Activated CD4-positive, alpha-beta memory T cell treated with anti-CD3 and anti-CD28 coated beads for 36 hours (primary cell): ENCODE data around the gene CSRNP3. TPM values are rescaled to one million over a fixed set of nuclear protein-coding genes. Genes with fewer than 3 reads are reported as not detected.

Source experiments
- CTCF ChIA-PET: fragments of 350-600 bp; sonication (Branson Sonifier 250); formaldehyde crosslinking; loops from one replicate; lab custom pipeline; 2021; ENCODE audit warnings: antibody characterized with exemption, inconsistent platforms; lab: Charles Lee
- POLR2A ChIA-PET: fragments of 350-600 bp; sonication (Branson Sonifier 250); formaldehyde crosslinking; loops from one replicate; lab custom pipeline; 2021; ENCODE audit warnings: antibody characterized with exemption; lab: Charles Lee
- DNase-seq: peaks from one replicate; pipeline ENCODE4 v3.0.0-alpha.2; 2020
- H3K27ac Mint-ChIP-seq: one replicate; pipeline ENCODE4 v1.8.0; 2021; ENCODE audit warnings: mixed read lengths
- H3K27me3 Mint-ChIP-seq: one replicate; pipeline ENCODE4 v1.8.0; 2021; ENCODE audit warnings: mixed read lengths
- H3K36me3 Mint-ChIP-seq: one replicate; pipeline ENCODE4 v1.8.0; 2021; ENCODE audit warnings: mixed read lengths
- H3K4me1 Mint-ChIP-seq: one replicate; pipeline ENCODE4 v1.8.0; 2021; ENCODE audit warnings: low read depth, mixed read lengths
- H3K4me3 Mint-ChIP-seq: one replicate; pipeline ENCODE4 v1.8.0; 2021; ENCODE audit warnings: mild to moderate bottlenecking, mixed read lengths
- H3K9me3 Mint-ChIP-seq: one replicate; pipeline ENCODE4 v1.8.0; 2021; ENCODE audit warnings: mixed read lengths
- intact Hi-C: fragments of 100-400 bp; cut with micrococcal nuclease; formaldehyde crosslinking; loops from one replicate; pipeline ENCODE4 v1.15.1; 2023
- total RNA-seq, 2 experiments: library from RNA; stranded (reverse); gene quantifications; one replicate each; pipeline ENCODE4 v1.2.3, GENCODE V29; 2021

The CSRNP3 gene
- not detected for total RNA-seq

DNA sequence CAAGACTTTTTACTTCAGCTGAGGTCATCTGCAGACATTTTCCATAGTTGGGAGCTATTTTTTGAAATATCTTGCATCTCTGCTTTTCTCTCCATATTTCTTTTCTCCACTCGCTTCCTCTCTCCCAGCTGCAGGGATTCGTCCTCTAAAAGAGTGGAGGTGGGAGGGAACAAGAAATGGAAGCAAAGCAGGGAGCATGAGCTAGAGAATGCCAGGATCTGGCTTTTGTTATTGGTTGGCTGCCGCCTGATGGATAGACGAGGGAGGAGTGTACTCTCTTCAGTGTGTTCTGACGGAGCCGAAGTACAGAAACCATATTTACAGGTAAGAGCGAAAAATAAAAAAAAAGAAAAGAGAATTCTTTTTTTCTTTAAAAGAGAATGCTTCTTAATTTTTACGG lies at the start of gene CSRNP3:
Gene CSRNP3, plus strand, starts transcription at position 282 of the 400 bp plus-strand sequence. CDS start 125,368 bp downstream, outside the sequence.
- no peaks in the 10 kb centered on the region for H3K36me3 Mint-ChIP-seq
- no peak within 1 kb of the TSS for H3K4me3 Mint-ChIP-seq
- ChIA-PET POLR2A (no interaction called here), CTCF (interaction anchor here (1.0 kb wide), 1 partner anchor 232 kb away, joined by 3 read pairs; no protein-coding TSS in a partner anchor)
- no peak for DNase-seq
- peaks cover 6% of the 10 kb centered on the region for H3K27me3 Mint-ChIP-seq
- intact Hi-C loops = no loop called here
- no peaks in the 10 kb centered on the region for H3K9me3 Mint-ChIP-seq
- no peak within 1 kb of the TSS for H3K27ac Mint-ChIP-seq
- no peaks in the 10 kb centered on the region for H3K4me1 Mint-ChIP-seq

DNA sequence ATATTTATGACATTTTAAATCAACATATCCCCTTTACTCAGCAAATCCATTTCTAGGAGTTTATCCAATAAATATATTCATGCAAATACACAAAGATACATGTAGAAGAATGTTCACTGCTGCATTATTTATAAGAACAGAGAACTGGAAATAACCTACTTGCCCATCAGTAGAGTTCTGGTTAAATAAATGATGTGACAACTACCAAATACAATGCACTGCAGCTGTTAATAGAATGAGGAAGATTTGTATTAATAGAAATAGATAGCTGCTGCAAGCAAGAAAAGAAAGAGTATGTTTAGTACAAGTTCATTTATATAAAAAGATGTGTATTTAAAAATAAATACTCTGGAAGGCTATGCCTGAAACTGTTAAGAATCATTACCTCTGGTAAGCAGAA lies 49.3 kb upstream of the CSRNP3 start:
- H3K36me3 Mint-ChIP-seq = no peaks in the 10 kb centered on the region
- H3K27ac Mint-ChIP-seq = no peak overlapping the region
- POLR2A ChIA-PET = no interaction called here
- no peak for DNase-seq
- H3K4me3 Mint-ChIP-seq = no peak overlapping the region
- intact Hi-C loops = no loop called here
- H3K27me3 Mint-ChIP-seq = no peaks in the 10 kb centered on the region
- H3K9me3 Mint-ChIP-seq = peaks cover 13% of the 10 kb centered on the region
- CTCF ChIA-PET = no interaction called here
- no peaks in the 10 kb centered on the region for H3K4me1 Mint-ChIP-seq

GRCh38 chr2:165423081-165423480 lies 46.4 kb upstream of the CSRNP3 start:
- Mint-ChIP-seq H3K27ac (no peak overlapping the region), H3K36me3 (no peaks in the 10 kb centered on the region), H3K27me3 (peaks cover 3% of the 10 kb centered on the region), H3K4me3 (no peak overlapping the region), H3K4me1 (no peaks in the 10 kb centered on the region), H3K9me3 (no peaks in the 10 kb centered on the region)
- intact Hi-C loops = no loop called here
- ChIA-PET CTCF (no interaction called here), POLR2A (no interaction called here)
- DNase-seq = no peak

DNA sequence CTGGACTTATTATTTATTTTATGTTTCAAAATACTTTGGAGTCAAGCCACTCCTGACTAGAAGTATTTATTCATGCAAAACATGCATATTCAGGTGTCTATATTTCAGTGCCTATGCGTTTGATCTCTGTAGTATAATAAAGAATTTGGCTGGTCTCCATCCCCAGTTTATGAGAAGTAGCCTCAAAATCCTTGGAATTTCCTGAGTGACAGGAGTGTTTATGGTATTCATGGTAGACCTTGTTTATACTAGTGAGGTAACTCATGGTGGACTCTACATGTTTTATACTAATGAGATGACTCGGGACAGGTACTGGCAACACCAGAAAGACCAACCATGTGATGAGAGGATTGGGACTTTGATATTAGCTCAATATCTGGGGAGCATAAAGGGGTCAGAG lies 43.9 kb upstream of the CSRNP3 start:
- no peaks in the 10 kb centered on the region for H3K36me3 Mint-ChIP-seq
- CTCF ChIA-PET = no interaction called here
- POLR2A ChIA-PET = no interaction called here
- no peak for DNase-seq
- no peaks in the 10 kb centered on the region for H3K9me3 Mint-ChIP-seq
- no peaks in the 10 kb centered on the region for H3K4me1 Mint-ChIP-seq
- H3K4me3 Mint-ChIP-seq = no peak overlapping the region
- no peak overlapping the region for H3K27ac Mint-ChIP-seq
- H3K27me3 Mint-ChIP-seq = peaks cover 3% of the 10 kb centered on the region
- intact Hi-C loops = no loop called here

- ChIA-PET CTCF (no interaction called here), POLR2A (no interaction called here)
- intact Hi-C loops = no loop called here
- DNase-seq = no peak
- Mint-ChIP-seq H3K4me3 (no peak overlapping the region), H3K27ac (no peak overlapping the region), H3K36me3 (no peaks in the 10 kb centered on the region), H3K27me3 (peaks cover 3% of the 10 kb centered on the region), H3K9me3 (no peaks in the 10 kb centered on the region), H3K4me1 (no peaks in the 10 kb centered on the region)
Observed at GRCh38 chr2:165427686-165428085, 41.8 kb upstream of the CSRNP3 start.

- Mint-ChIP-seq H3K4me3 (no peak overlapping the region), H3K4me1 (no peaks in the 10 kb centered on the region), H3K27me3 (peaks cover 3% of the 10 kb centered on the region), H3K9me3 (no peaks in the 10 kb centered on the region), H3K27ac (no peak overlapping the region), H3K36me3 (no peaks in the 10 kb centered on the region)
- no peak for DNase-seq
- intact Hi-C loops = no loop called here
- ChIA-PET CTCF (no interaction called here), POLR2A (no interaction called here)
Observed at GRCh38 chr2:165428926-165429325, 40.6 kb upstream of the CSRNP3 start.

DNA sequence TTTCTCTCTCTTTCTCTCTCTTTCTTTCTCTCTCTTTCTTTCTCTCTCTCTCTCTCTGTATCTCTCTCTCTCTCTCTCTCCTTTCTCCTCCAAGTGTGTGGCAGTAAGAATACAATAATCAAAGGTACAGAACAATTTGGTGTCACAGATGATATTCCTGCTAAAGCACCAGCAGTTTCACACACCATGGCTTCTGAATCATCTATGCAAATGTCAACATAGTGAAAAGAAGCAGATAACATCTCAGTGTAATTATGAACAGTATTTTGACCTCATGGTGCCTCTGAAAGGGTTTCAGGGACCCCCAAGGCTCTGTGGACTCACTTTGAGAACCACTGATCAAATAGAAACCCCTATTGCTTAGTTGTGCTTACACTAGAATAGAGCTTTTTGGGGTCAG lies 38.5 kb upstream of the CSRNP3 start:
- no peak overlapping the region for H3K4me3 Mint-ChIP-seq
- peaks cover 3% of the 10 kb centered on the region for H3K27me3 Mint-ChIP-seq
- no peaks in the 10 kb centered on the region for H3K4me1 Mint-ChIP-seq
- no peaks in the 10 kb centered on the region for H3K36me3 Mint-ChIP-seq
- intact Hi-C loops = no loop called here
- no peak for DNase-seq
- H3K9me3 Mint-ChIP-seq = no peaks in the 10 kb centered on the region
- H3K27ac Mint-ChIP-seq = no peak overlapping the region
- CTCF ChIA-PET = no interaction called here
- POLR2A ChIA-PET = no interaction called here

DNA sequence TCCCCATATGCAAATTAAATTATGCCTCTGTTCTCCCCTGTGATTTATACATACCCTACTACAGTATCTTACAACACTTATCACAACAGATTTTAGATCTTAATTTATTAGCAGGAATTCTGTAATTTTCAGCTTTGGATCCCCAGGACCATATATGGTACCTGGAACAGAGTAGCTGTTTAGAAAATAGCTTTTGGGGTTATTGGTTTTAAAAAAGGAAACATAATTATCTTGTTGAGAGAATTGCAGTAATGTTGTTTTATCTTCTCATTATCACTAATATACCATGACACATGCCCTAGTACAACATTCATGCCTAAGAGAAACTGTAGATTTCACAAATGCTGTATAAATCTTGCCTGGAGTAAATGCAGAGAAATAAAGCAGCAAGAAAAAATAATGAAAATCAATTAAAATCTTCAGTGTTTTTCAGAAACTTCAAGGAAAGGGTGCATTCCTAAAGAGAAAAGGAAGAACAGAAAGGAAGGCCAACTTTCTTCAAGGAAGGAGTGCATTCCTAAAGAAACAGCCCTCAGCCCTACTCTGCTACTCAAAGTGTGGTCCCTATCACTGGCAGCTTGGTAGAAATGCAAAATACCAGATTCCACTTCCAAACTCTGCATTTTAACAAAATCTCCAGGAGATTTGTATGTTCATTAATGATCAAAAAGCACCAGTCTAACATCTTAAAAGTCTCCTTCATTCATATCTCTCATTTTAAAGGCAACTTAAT lies 37.1 kb upstream of the CSRNP3 start:
- no peak for DNase-seq
- Mint-ChIP-seq H3K27ac (no peak overlapping the region), H3K36me3 (no peaks in the 10 kb centered on the region), H3K4me1 (no peaks in the 10 kb centered on the region), H3K9me3 (no peaks in the 10 kb centered on the region), H3K4me3 (no peak overlapping the region), H3K27me3 (peaks cover 3% of the 10 kb centered on the region)
- CTCF ChIA-PET = no interaction called here
- intact Hi-C loops = no loop called here
- POLR2A ChIA-PET = no interaction called here

GRCh38 chr2:165434865-165435496 lies 34.5 kb upstream of the CSRNP3 start:
- H3K27me3 Mint-ChIP-seq = no peaks in the 10 kb centered on the region
- ChIA-PET POLR2A (no interaction called here), CTCF (no interaction called here)
- H3K4me1 Mint-ChIP-seq = no peaks in the 10 kb centered on the region
- H3K36me3 Mint-ChIP-seq = no peaks in the 10 kb centered on the region
- intact Hi-C loops = no loop called here
- H3K27ac Mint-ChIP-seq = no peak overlapping the region
- no peak for DNase-seq
- no peak overlapping the region for H3K4me3 Mint-ChIP-seq
- no peaks in the 10 kb centered on the region for H3K9me3 Mint-ChIP-seq

DNA sequence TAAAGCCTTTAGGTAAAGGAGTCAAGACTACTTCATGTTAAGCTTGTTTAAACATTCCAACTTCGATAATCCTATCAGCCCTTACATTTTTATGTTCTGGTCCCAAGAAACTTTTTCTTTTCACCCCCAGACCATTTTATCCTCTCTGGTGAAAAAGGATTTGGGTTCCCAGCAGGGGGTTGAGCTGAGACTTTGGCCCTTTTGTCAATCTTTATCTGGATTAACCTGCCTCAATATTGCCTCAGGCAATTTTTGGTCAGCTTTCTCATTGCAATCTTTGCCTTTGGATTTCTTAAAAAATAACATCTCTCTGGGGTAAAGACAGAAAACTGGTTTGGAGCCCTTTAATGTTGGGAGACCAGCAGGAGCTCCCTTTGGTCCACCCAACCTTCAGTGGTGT lies 33.9 kb upstream of the CSRNP3 start:
- Mint-ChIP-seq H3K27me3 (no peaks in the 10 kb centered on the region), H3K9me3 (no peaks in the 10 kb centered on the region), H3K36me3 (no peaks in the 10 kb centered on the region), H3K4me1 (no peaks in the 10 kb centered on the region), H3K4me3 (no peak overlapping the region), H3K27ac (no peak overlapping the region)
- ChIA-PET POLR2A (no interaction called here), CTCF (no interaction called here)
- DNase-seq = no peak
- intact Hi-C loops = no loop called here

- H3K9me3 Mint-ChIP-seq = no peaks in the 10 kb centered on the region
- no peaks in the 10 kb centered on the region for H3K4me1 Mint-ChIP-seq
- ChIA-PET POLR2A (no interaction called here), CTCF (interaction anchor here (0.6 kb wide), 1 partner anchor 662 kb away, joined by 3 read pairs; no protein-coding TSS in a partner anchor)
- intact Hi-C loops = no loop called here
- DNase-seq = no peak
- no peak overlapping the region for H3K4me3 Mint-ChIP-seq
- H3K36me3 Mint-ChIP-seq = no peaks in the 10 kb centered on the region
- H3K27me3 Mint-ChIP-seq = no peaks in the 10 kb centered on the region
- H3K27ac Mint-ChIP-seq = no peak overlapping the region
Observed at GRCh38 chr2:165436559-165436958, 32.9 kb upstream of the CSRNP3 start.

DNA sequence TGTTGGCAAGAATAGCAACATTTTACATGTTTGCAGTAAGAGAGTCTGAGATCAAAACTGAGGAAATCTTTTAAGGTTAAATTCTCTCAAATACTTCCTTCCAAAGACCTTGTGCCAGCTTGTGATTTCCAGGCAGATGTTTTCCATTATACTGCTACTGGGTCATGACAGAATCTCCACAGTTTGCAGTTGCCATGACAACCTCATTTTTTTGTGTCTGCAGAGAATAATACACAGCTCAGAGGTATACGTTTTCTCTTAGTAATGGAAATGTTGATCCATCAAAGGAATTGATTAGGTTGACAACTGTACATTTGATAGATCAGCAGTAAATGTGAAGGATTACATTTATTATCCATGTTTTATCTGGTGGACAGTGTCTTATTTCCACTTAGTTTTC lies 29.1 kb upstream of the CSRNP3 start:
- ChIA-PET CTCF (no interaction called here), POLR2A (no interaction called here)
- DNase-seq = no peak
- Mint-ChIP-seq H3K27me3 (no peaks in the 10 kb centered on the region), H3K36me3 (no peaks in the 10 kb centered on the region), H3K4me3 (no peak overlapping the region), H3K4me1 (peaks cover 4% of the 10 kb centered on the region), H3K9me3 (no peaks in the 10 kb centered on the region), H3K27ac (no peak overlapping the region)
- intact Hi-C loops = no loop called here

- no peak overlapping the region for H3K4me3 Mint-ChIP-seq
- ChIA-PET CTCF (no interaction called here), POLR2A (no interaction called here)
- no peaks in the 10 kb centered on the region for H3K36me3 Mint-ChIP-seq
- no peaks in the 10 kb centered on the region for H3K9me3 Mint-ChIP-seq
- no peaks in the 10 kb centered on the region for H3K27me3 Mint-ChIP-seq
- no peak for DNase-seq
- H3K4me1 Mint-ChIP-seq = peaks cover 4% of the 10 kb centered on the region
- intact Hi-C loops = no loop called here
- H3K27ac Mint-ChIP-seq = no peak overlapping the region
Observed at GRCh38 chr2:165443511-165443910, 26.0 kb upstream of the CSRNP3 start.
